ENCODE data around the gene GTPBP6. TPM values are rescaled to one million over a fixed set of nuclear protein-coding genes. Genes with fewer than 3 reads are reported as not detected.

Gene GTPBP6
- total RNA-seq, 1 experiment from 2014 or later, result 37.4 TPM

GRCh38 chrX:311156-312129, 7.2 kb downstream of the GTPBP6 start:
- H3K36me3 ChIP-seq (ENCODE audit: control insufficient read depth, insufficient read depth, low read length), result no peaks in the 10 kb centered on the region
- no peak for ATAC-seq
- in situ Hi-C loops (cut with HindIII; ENCODE audit: low pct_unique_long_range_greater_than_20kb, low sequenced_read_pairs), result no loop called here

More at GRCh38 chrX:311156-312129, 7.2 kb downstream of the GTPBP6 start:
- ChIA-PET CTCF (no interaction called here), POLR2A (no interaction called here)
- DNase-seq (ENCODE audit: low read depth, low spot score), result no peak
- TF ChIP-seq REST (IDR thresholded peaks at IDR 0.05; ENCODE audit: insufficient read depth in 1 of 2, low read depth in 2 of 2, low read length in 1 of 2) (no peak), SIN3A (IDR thresholded peaks at IDR 0.05; ENCODE audit: borderline replicate concordance, insufficient read depth, low read depth, low read length) (no peak), TCF7L2 (IDR thresholded peaks at IDR 0.05; ENCODE audit: low read depth, low read length) (no peak), CTCF (IDR thresholded peaks at IDR 0.05) (no peak), POLR2AphosphoS5 (IDR thresholded peaks at IDR 0.05; ENCODE audit: low read depth, low read length) (no peak)
- H3K4me1 ChIP-seq (ENCODE audit: control insufficient read depth, insufficient read depth, low read length), result no peaks in the 10 kb centered on the region
- no peak overlapping the region for H3K27ac ChIP-seq (ENCODE audit: low read length)
- H3K27me3 ChIP-seq (ENCODE audit: control insufficient read depth, insufficient read depth, low read length), result no peaks in the 10 kb centered on the region
- no peak overlapping the region for H3K4me3 ChIP-seq (ENCODE audit: low read depth in 2 of 2, low read length in 2 of 2)
- no peaks in the 10 kb centered on the region for H3K9me3 ChIP-seq (ENCODE audit: control insufficient read depth, insufficient read depth, low read depth, low read length)
- intact Hi-C loops (cut with micrococcal nuclease; ENCODE audit: unreplicated experiment), result no loop called here
- no TSS peak for BruUV-seq (replicated peaks)

All from Panc1 (cell line).